AG10803 (cell line): ENCODE results near the gene COPE.

ENCODE experiments used
- DNase-seq: peaks from one replicate; pipeline ENCODE4 v3.0.0; 2010; ENCODE audit warnings: low read depth
- H3K4me3 ChIP-seq: 2 replicates; pipeline ENCODE4 v1.5.1; 2011; ENCODE audit warnings: mild to moderate bottlenecking, low read length, control low read depth
- TF ChIP-seq, protein P1 (sequence below): conservative IDR thresholded peaks from 2 replicates; pipeline ENCODE4 v1.5.1; 2011; ENCODE audit warnings: mild to moderate bottlenecking, low read length, control low read depth, inconsistent platforms

Gene COPE

DNA sequence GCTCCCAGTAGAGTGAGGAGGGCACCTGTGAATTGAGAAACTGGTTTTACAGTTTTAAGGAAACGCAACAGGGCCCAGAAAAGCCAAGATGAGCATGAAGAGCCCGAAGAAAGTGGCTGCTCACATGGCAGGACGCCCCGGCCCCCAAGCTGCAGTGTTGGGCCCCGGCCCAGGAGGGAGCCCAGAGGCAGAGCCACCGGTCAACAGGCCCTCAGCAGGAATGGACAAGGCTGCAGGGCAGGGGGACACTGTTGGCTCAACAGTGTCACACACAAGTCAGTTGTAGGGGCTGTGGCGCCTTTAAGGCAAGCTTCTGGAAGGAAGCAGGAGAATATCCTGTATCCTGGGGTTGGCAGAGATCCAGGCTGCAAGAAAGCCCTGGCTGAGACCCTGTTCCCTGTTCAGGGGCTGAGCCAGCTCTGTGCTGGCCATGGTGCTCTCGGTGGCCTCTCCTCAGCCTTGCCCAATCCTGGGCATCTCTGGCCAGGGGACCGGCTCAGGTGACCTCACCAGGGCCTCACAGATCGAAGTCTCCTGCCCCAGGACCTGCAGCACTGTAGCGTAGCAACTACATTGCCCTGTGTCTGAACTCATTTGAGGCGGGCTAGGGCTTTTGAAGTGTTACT, 59.4 kb downstream of the COPE start:
- H3K4me3 ChIP-seq: no peak overlapping the region
- TF ChIP-seq, protein P1, sequence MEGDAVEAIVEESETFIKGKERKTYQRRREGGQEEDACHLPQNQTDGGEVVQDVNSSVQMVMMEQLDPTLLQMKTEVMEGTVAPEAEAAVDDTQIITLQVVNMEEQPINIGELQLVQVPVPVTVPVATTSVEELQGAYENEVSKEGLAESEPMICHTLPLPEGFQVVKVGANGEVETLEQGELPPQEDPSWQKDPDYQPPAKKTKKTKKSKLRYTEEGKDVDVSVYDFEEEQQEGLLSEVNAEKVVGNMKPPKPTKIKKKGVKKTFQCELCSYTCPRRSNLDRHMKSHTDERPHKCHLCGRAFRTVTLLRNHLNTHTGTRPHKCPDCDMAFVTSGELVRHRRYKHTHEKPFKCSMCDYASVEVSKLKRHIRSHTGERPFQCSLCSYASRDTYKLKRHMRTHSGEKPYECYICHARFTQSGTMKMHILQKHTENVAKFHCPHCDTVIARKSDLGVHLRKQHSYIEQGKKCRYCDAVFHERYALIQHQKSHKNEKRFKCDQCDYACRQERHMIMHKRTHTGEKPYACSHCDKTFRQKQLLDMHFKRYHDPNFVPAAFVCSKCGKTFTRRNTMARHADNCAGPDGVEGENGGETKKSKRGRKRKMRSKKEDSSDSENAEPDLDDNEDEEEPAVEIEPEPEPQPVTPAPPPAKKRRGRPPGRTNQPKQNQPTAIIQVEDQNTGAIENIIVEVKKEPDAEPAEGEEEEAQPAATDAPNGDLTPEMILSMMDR: no peak
- DNase-seq: no peak

DNA sequence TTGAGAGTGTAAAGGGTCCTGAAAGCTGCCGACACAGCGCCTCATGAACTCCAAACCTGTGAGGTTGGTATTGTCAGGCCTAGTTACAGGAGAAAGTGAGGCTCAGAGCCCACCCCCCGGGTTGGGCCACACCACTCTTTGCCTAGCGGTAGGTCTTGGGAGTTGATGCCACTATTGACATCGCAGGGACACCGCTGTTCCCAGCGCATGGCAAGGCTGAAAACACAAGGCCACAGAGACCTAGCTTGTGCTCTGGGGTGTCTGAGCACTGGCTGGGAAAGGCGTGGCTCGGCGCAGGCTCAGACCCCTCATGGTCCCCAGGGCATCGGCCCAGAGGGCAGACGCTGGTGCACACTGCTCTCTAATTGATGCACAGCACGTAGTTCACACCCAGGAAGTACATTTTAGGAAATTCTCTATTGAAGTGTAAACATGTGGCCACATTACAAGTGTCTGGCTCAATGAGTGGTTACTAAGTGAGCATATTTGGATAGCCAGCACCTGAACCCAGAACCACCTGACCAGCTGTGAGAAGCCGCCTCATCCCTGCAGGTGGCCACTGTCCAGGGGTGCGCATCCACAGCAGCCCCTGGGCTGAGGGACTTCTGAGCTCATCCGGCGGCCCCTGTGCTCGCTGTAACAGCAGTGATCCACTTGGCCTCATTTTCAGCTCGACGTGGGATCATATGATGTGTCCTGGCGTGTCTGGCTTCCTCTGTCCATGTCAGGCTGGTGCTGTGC, 60.1 kb downstream of the COPE start:
- TF ChIP-seq, protein P1: no peak

DNA sequence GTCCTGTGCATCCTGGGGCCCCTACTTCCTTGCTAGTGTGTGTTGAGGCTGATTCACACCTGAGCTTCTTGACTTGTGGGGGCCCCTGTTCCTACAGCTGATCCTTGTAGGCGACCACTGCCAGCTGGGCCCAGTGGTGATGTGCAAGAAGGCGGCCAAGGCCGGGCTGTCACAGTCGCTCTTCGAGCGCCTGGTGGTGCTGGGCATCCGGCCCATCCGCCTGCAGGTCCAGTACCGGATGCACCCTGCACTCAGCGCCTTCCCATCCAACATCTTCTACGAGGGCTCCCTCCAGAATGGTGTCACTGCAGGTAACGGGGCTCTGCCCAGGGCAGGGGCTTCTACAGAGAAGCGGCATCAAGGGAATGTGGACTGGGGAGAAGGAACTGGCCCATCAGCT, 62.0 kb downstream of the COPE start:
- no peak for DNase-seq
- no peak overlapping the region for H3K4me3 ChIP-seq
- TF ChIP-seq, protein P1: no peak

More for the DNA sequence above, 60.1 kb downstream of the COPE start:
- no peak overlapping the region for H3K4me3 ChIP-seq
- DNase-seq: no peak

DNA sequence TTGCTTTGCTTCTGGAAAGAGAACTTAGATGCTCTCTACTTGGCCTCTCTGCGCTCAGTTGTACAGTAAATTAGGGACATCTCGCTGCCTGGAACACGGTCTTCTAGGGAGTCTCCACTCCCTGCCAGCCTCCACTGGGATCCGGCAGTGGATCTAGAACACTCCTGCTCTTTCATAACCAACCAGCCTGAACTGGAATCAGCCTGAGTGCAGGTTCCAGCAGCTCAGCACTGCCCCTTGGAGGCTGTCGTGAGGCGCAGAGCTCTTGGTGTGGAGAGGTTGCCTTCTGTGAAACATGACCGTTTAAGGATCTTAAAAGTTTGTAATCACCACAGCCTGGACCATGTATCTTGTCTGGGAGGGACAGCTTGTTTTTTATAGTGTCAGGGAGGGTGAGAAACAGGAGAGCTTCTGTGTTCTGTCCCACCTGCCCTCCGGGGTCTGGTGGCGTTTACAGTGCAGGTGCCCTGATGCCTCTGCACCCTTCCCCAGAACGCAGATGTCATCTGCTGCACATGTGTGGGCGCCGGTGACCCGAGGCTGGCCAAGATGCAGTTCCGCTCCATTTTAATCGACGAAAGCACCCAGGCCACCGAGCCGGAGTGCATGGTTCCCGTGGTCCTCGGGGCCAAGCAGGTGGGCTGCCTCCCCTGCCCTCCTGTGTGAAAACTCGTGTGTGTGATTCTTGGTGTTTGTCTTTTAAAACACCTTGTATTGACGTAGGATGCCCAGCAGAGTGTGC, 62.6 kb downstream of the COPE start:
- TF ChIP-seq, protein P1: peak; percentile 56
- peak; percentile 47 for DNase-seq
- H3K4me3 ChIP-seq: no peak overlapping the region

DNA sequence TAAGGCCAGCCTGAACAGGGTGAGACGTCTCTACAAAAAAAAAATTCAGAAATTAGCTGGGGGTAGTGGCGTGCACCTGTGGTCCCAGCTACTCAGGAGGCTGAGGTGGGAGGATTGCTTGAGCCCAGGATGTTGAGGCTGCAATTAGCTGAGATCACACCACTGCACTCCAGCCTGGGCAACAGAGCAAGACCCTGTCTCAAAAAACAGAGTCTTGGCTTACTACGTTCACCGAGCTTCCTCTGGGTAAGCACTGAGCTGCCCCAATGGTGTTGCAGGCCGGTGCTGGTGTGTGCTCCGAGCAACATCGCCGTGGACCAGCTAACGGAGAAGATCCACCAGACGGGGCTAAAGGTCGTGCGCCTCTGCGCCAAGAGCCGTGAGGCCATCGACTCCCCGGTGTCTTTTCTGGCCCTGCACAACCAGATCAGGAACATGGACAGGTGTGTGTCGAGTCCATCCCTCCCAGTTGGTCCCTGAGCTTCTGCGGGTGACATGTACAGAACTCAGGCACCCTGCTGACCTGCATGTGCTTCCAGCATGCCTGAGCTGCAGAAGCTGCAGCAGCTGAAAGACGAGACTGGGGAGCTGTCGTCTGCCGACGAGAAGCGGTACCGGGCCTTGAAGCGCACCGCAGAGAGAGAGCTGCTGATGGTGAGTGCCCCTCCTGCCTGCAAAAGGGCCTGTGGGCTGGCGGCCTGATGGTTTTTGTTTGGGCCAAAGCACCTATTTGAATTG, 63.4 kb downstream of the COPE start:
- TF ChIP-seq, protein P1: no peak
- no peak for DNase-seq
- H3K4me3 ChIP-seq: no peak overlapping the region

DNA sequence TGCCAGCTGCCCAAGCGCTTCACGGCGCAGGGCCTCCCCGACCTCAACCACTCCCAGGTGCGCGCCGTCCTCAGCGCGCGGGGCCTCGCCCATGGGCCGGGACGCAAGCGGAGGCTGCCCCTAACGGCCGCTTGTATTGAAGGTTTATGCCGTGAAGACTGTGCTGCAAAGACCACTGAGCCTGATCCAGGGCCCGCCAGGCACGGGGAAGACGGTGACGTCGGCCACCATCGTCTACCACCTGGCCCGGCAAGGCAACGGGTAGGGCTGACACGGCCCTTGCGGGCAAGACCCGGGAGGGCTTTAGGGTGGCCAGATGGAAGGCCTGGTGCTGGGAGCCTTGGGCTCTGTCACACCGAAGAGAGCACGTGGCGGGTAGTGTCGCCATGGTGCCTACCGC, 64.2 kb downstream of the COPE start:
- TF ChIP-seq, protein P1: no peak
- no peak overlapping the region for H3K4me3 ChIP-seq
- no peak for DNase-seq
